Erythroblast (primary cell): Measurements from ENCODE around the gene CHRNE.

ENCODE experiments used
- GATA1 ChIP-seq: IDR thresholded peaks from 2 replicates; pipeline ENCODE4 v1.6.1; 2011; ENCODE audit warnings: low read depth, mild to moderate bottlenecking, control low read depth, low read length, moderate library complexity
- POLR2A ChIP-seq: IDR thresholded peaks from 2 replicates; pipeline ENCODE4 v1.6.1; 2011; ENCODE audit warnings: mild to moderate bottlenecking, low read length

- no peak for TF ChIP-seq POLR2A
- TF ChIP-seq GATA1: no peak
These were observed 5.1 kb downstream of the CHRNE start for GRCh38 chr17:4897785-4898184.
